Heart left ventricle (tissue), 13 donors: ENCODE measurements around the gene AHCYL2.

Experiments used
- POLR2A ChIP-seq, 2 donors: fragments of 450-650 bp; IDR thresholded peaks; one replicate each; pipeline ENCODE4 v1.6.1; 2017; ENCODE audit warnings: antibody characterized with exemption in 2 of 2, mild to moderate bottlenecking in 2 of 2, moderate library complexity in 2 of 2
- TF ChIP-seq, protein P1 (sequence below), 12 donors: fragments of 200-600 bp; sonication (generic) in 4 of 12; IDR thresholded peaks; one replicate each; pipeline versions ENCODE4 v1.5.0 to v1.8.0; 2018 to 2022; ENCODE audit warnings: antibody characterized with exemption in 12 of 12, mild to moderate bottlenecking in 5 of 12
- donor health status: ischemic (EF 13 %, LVEDD 7.1; RV severe dilation, severe dysfunction).
- donor health status: DM: no; HTN: yes; CAD: no.
- donor health status: DM: no; HTN: no; CAD: no.
- donor health status: ischemic (EF 25% LVEDD 6.9; RV normal size, moderate dysfunction).
- donor health status: ischemic (EF 25% LVEDD 5.7; RV mildly dilated, moderate dysfunction).
- donor health status: ischemic (EF 35%, LVEDD 5.7; RV mildly dilated, moderate dysfunction).
- donor health status: nonischemic (EF 11% LVEDD 7.7; RV severe dilation, severe dysfunction).
- donor health status: DM: yes; HTN: yes; CAD: no.
- donor health status: PGD.
- donor health status: ischemic (EF 29% LVEDD 5.4; RV normal size, mild dysfunction).
- donor health status: nonischemic (EF 23%, LVEDD 6.1; RV moderate dilation, normal function).

DNA sequence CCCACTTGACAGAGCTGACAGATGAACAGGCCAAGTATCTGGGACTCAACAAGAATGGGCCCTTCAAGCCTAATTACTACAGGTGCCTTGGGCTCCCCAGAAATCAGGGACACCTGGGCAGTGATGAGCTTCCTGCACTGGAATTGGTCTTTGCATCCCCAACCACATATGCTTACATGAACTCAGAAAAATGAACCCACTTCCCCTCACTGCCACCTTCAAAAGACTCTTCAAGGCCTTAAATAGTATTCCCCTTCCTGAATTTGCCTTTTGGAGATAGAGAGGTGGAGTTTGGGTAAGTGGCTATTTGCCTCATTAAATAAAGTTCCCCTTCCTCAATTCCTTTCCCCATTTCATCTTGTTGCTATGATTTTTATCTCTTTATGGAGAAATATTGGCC lies 201.7 kb downstream of the AHCYL2 start:
- TF ChIP-seq, protein P1, sequence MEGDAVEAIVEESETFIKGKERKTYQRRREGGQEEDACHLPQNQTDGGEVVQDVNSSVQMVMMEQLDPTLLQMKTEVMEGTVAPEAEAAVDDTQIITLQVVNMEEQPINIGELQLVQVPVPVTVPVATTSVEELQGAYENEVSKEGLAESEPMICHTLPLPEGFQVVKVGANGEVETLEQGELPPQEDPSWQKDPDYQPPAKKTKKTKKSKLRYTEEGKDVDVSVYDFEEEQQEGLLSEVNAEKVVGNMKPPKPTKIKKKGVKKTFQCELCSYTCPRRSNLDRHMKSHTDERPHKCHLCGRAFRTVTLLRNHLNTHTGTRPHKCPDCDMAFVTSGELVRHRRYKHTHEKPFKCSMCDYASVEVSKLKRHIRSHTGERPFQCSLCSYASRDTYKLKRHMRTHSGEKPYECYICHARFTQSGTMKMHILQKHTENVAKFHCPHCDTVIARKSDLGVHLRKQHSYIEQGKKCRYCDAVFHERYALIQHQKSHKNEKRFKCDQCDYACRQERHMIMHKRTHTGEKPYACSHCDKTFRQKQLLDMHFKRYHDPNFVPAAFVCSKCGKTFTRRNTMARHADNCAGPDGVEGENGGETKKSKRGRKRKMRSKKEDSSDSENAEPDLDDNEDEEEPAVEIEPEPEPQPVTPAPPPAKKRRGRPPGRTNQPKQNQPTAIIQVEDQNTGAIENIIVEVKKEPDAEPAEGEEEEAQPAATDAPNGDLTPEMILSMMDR (IDR thresholded peaks at IDR 0.05) = no peak
- no peak for TF ChIP-seq POLR2A (IDR thresholded peaks at IDR 0.05)
